ENCODE results near the gene EPB41L1.

EPB41L1 gene

DNA sequence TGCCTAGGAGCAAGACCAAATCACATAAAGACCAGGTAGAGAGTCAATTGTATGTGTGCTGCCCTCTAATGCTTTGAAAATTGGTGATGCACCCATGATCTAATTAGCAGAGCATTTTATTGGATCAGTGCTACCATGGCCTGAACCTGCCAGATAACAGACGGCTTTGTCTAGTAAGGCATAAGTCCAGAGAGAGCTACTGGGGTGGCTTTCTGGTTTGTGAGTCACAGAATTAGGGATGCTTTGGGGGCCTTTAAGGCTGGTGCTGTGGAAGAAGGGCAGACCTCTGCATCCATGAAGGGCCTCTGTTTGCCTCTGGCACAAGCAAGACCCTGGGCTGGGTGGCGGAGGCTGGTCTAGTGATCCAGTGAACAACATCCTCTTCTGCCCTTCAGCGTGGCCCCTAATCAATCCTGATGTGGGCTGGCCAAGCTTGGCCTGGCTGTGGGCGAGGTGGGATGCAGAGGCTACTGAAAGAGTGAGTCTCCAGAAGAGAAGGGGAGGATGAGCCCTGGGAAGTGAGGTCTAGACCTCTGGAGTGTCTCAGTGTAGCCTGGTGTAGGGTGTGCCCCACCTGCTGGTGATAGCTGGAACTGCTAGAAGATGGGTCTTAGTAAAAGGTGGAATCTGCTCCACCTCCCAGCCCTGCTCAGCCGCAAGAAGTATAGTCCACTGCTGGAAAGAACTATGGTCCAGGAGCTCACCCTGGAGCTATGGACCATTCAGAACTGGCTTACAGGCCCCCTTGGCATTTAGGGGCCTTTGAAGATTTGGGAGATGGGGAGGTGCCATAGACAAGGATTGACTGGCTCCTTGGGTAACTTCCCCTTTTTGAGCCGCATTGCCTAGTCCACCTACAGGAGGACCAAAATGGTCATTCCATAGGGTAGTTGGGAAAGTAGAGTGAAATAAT is 45.1 kb downstream of the EPB41L1 start:
- DNase-seq: peak; percentile 79

GRCh38 chr20:36200451-36200850 is 45.9 kb downstream of the EPB41L1 start:
- no peak for DNase-seq

DNA sequence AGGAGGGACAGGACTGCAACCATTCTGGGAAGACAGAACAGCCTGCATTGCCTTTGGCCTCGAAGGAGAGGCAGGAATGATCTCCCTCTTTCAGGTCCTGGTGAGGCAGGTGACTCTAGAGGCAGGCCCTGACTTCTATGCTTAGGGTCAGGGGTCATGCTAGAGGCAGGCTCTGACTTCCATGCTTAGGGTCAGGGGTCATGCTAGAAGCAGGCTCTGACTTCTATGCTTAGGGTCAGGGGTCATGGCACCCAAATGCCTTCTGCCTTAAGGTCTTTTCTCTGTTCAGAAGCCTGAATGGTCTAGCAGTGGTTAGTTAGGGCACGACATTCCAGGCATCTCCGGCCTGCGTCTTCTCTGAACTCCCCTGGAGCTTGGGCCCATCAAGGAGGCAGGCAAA is 46.7 kb downstream of the EPB41L1 start:
- no peak for DNase-seq

- peak; percentile 66 for DNase-seq
These were observed 48.4 kb downstream of the EPB41L1 start for GRCh38 chr20:36202891-36203338.

DNA sequence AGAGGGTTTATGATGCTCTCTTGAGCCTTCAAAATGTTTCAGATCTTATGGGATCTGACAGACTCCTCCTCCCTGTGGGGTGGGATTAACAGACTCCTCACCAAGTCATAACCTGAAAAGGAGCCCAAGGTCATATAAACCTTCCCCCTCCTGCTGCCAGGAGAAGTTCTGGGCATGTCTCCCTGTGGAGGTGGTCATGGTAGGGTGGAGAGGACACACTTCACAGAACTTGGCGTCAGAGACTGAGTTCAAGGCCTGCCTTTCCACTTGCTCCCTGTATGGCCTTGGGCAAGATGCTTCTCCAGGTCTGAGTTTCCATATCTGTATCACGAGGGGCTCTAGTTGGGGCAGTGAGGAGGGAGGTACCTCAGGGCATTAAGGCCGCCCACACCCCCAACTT is 49.3 kb downstream of the EPB41L1 start:
- no peak for DNase-seq

DNA sequence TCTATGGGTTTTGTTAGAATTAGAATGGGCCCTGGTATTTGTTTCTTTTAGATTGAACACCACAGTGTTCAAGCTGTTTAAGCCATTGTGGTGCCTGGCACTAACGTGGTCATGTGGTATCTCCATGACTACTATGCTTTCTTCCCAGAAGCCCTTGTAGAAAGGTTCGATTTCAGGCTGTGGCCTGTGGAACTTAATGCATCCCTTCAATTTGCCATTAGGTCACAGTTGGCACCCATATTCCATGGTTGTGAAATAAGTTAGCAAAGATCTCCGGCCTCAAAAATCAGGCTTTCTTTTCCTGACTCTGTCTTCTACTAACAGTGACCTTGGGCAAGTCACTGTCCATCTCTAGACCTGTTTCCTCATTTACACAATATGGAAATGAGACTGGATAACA is 50.5 kb downstream of the EPB41L1 start:
- DNase-seq: no peak

DNA sequence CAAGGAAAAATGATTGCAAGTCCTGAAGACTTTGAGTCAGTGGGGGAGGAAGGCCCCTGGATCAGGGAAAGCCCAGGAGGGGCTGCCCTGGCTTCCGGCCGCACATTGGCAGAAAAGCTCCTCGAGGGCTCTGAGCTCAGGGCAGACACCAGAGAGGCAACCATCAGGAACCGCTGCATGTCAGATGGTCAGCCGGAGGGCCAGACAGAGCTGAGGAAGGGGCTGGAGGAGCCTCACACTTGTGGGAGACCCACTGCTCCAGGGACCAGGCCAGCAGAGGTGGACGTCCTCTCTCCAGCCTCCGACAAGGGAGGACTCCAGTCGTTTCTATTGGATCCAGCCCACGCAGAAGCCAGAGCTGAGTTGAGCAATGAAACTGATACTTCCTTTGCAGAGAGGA is 51.5 kb downstream of the EPB41L1 start:
- no peak for DNase-seq

GRCh38 chr20:36206641-36207040 is 52.1 kb downstream of the EPB41L1 start:
- no peak for DNase-seq

GRCh38 chr20:36207602-36208001 is 53.1 kb downstream of the EPB41L1 start:
- no peak for DNase-seq

GRCh38 chr20:36208257-36208656 is 53.7 kb downstream of the EPB41L1 start:
- DNase-seq: no peak

DNA sequence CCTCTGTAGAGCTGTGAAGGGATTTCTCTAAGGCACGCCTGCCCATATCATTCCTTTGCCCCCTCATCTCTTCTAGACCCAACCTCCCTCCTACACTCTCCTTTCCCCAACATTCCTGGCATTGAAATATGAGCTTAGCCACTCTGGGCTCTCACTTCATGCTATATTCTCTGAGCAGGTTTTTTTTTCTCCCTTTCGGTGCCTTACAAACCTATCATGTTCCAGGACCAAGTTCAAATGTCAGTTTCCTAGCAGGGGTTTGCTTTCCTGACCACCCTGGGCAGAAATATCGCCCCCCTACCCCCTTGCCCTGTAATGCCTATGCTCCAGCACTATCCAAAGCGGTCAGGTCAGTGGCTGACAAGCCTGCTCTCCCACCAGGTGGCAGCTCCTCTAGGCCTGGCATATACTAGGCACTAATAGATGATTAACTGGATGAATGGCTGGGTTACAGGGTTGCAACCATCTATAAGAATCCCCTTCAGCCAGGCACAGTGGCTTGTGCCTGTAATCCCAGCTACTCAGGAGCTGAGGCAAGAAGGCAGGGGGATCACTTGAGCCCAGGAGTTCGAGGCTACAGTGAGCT is 56.0 kb downstream of the EPB41L1 start:
- no peak for DNase-seq

GRCh38 chr20:36213362-36213761 is 58.8 kb downstream of the EPB41L1 start:
- DNase-seq: no peak

- peak; percentile 12 for DNase-seq
These were observed 60.2 kb downstream of the EPB41L1 start for GRCh38 chr20:36214684-36215256.

DNA sequence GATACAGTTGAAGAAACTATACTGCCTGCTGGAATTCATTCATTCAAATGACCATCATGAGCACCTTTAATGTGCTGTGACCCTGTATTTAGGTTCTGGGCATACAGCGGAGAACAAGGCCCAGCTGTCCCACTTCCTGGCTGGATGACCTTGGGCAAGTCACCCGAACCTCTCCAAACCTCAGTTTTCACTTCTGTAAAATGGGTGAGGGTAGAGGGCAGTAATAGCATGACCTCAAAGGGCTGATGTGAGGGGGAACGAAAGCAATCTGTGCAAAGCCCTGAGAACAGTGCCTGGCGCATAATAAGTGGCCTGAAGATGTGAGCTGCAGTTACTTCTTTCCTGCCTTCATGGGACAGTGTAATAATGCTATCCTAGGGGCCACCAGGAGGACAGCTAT is 61.2 kb downstream of the EPB41L1 start:
- no peak for DNase-seq

DNA sequence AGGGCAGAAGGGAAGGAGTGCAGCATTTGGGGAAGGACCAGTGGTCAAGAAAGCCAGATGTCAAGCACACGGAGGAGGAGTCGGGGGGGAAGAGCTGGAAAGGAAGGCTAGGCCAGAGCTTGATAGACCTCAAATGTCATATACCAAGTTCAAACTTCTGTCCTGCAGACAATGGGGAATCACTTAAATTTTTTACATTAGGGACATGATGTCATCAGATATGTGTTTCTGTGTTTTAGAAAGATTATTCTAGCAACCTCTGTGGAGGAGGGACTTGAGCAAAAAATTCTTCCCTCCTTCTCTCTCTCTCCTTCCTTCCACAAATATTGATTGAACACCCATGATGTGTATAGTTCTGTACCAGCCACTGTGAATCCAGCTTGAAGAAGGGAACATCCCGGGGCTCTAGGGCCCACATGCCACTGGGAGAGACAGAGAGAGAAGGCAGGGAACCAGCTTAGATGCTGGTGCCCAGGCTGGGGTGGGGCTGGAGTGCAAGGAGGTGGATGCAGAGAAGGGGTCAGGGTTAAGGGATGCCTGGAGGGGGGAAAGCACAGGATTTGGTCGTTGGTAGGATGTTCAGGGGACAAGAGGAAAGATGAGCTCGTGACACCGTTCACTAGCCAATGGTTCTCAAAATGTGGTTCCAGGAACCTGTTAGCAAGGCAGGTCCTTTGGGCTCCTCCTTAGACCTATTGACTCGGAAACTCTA is 61.9 kb downstream of the EPB41L1 start:
- DNase-seq: no peak

DNA sequence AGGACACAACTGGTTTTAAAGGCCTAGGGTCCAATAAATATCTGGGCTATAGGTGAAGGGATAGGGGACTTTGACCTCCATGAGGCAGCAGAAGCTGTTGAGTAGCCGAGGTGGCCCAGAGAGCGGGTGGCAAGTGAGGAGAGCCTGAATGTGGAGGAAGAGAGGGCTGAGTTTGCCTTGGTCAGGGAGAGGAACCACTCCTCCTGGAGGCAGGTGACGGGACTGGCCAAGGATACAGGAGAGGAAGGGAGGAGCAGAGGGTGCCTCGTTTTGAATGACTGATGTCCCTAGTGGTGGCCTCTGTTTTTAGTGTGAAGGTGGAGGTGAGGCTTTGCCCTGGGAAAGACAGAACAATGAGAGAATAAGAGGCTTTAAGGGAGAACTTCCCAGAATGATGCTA is 62.7 kb downstream of the EPB41L1 start:
- no peak for DNase-seq

GRCh38 chr20:36218380-36219064 is 64.0 kb downstream of the EPB41L1 start:
- no peak for DNase-seq

DNA sequence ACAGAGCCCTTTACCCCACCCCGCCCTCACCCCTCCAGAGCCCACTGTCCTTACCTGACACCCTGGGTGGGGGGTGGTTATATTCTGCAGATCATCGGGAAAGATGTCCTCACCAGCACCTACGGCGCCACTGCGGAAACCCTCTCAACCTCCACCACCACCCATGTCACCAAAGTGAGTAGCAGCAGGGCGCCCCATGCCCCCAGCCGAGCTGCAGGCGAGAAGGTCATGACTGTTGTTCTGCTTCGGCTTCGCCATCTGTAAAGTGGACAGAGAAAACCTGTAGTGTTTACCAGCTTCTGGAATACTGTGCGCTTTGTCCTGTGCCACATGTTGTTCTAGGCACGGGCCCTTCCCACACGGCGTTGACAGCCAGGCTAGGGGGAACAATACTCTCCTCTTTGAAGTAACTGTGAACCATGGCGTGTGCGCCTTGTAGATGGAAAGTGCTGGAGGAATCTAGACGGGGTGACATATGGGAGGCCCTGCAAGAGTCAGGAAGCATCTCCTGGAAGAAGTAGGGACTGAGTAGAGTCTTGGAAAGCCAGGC is 65.2 kb downstream of the EPB41L1 start:
- DNase-seq: no peak

DNA sequence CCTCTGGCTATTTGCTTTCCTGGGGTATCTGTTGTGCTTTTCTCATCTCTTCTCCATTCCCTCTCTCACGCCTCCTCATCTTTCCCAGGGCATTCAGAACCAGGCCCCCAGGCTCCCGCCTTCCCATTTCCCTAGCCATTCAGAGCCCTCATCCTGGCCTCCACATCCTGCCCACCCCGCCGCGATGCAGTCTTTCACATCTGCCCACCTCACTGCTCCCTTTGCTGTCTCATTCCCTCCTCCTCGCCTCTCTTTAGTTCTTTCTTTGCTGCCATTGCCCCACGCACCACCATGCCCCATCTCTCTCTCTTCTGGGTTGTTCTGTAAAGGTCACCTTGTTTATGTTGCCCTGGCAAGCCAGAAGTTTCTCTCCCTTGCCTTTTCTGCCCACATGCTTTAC is 71.1 kb downstream of the EPB41L1 start:
- DNase-seq: no peak

- DNase-seq: peak; percentile 6
These were observed 74.2 kb downstream of the EPB41L1 start for GRCh38 chr20:36228770-36229169.

GRCh38 chr20:36230019-36230418 is 75.5 kb downstream of the EPB41L1 start:
- DNase-seq: no peak

DNA sequence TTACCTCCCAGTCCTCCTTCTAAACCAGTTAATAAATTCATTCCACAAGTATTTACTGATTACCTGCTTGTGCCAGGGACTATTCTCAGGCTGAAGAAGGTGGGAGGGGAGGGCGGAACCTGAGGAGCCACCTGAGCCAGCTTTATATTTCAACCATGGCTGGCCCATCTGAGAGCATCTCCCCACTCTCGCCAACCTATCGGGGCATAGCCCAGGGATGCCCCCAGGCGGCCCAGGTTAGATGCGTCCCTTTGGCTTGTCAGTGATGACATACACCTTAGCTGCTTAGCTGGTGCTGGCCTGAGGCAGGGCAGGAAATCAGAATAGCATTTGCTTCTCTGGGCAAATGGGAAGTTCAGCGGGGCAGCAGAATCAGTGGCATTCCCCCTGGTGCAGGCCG is 76.8 kb downstream of the EPB41L1 start:
- DNase-seq: no peak
